NOMO-1 treated with DMSO at 0.1 percent for 48 hours (cell line): Measurements from ENCODE around the gene PHLDB1.

Source experiments
- DNase-seq: peaks from one replicate; lab custom pipeline; 2025; ENCODE audit not compliant: unreplicated experiment; lab: John Stamatoyannopoulos, UW

PHLDB1 gene

DNA sequence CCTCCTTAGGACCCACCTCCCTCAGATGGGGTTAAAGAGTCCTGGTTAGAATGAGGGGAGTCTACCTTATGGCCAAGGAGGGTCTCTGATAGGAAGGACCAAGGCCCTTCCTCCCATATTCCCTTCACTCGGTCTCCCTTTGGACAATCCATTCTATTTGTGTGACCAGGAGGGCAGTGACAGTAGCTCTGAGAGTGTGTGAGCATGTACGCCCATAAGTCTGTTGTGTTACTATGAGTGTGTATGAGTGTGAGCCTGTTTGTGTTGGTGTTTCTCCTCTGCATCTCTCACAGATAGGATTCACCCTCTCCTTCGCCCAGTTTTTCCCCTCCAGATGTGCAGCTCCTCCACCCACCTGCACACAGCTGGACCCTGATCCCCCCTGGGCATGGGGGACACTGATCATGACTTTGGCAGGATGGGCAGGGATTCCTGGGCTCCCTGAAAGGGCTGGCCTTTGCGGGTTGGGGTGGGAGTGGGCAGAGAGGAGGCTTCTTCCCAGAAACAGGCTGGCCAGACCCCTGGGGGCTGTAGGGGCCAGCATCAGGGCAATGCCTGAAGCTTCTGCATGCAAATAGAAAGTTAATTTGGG is 14.5 kb downstream of the PHLDB1 start:
- no peak for DNase-seq

DNA sequence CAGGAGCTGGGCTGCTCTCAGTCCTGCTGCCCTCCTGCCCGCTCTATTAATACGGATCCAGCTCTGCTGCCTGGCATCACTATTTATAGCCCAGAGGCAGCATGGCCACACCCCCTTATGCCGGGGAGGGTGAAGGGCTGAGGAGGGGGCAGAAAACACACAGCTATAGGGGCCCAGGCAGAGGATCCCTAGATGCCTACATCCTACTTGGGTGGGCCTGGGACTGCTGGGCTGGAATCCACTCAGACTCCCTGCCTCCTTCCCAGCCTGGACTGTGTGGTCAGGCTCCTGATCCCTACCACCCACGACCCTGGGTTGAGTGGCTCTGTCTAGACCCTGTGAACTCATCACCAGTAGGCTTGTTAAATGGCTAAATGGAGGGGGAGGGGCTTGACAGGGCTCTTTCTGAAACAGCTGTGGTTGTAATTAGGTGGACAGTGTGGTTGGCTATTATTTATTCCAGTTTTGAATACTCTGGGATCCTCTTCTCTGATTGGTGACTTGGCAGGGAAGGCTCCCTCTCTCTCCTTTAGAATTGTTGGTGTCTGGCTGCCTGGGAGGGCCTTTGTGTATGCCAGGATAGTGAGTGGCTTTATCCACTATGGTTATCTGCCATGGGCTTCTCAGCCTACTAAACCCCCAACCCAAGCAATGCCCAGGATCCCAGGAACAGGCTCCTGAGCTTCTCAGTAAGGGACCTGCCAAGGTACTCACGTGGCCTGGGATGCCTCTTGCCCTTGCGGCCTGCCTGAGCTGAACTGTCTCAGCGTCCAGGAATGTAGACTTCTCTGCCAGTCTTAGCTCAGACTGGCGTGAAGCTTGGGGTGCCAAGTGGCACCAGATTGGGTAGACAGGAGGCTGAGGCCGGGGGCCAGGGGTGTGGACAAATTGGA is 15.2 kb downstream of the PHLDB1 start:
- DNase-seq = no peak

DNA sequence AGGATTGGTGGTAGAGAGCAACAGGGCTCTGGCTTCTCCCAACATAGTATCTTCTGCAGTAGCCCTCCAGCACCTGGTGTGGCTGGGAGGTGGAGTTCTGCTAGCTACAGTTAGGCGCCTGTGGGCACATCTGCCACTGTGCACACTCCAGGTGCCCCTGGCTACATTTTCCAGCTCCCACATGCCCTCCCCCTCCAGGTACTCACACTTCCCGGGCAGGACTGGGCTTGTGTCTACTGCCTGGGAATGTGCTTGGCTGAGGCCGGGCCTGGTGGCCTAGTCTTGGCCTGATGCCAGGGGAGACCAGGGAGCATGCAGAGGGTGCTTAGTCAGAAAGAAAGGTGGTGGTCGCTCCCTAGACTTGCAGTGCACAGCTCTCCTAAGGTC is 15.8 kb downstream of the PHLDB1 start:
- no peak for DNase-seq

DNA sequence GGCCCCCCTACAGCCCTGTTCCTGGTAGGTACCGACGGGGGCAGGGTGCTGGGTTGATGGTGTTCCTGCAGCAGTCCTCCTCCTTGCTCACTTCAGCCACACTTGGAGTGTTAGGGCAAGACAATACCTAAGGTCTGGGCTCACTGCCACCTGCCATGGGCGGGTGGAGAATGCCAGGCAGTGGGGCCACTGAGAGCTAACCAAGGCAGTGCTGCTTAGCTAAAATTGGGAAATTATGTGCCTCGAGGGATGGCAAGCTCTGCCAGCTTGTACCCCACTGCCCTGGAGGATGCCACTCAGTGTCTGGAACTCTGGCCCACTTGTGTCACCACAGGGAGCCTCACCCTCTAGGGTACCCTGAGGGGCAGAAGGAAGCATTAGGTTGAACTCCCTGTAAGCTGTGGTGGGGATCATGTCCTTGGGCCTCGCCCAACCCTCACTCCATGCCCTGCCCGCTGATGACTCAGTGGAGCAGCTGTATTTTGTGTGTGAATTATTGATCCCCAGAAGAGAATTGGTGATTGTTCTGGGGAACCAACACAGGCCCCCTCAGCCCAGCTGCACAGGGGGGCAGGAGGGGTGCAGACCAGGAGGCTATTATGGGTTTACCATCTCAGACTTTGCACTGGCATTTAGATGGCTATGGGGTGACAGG is 17.7 kb downstream of the PHLDB1 start:
- DNase-seq = no peak

DNA sequence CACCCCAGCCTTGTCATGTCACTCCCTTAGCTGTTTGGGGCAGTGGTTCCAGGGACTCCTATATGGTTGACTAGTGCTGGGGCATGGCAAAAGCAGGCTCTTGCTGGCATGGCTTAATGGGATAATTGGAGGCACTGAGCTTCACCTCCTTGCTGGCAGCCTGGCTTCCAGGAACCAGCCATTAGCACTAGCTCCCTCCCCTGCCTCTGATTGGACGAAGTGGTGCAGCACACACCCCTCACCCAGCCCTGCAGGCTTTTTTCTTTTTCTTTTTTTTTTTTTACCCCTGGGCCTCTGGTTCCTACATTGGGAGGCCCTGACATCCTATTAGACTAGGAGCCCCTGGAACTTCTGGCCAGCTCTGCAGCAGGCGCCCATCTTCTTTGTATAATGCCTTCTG is 18.6 kb downstream of the PHLDB1 start:
- no peak for DNase-seq

DNA sequence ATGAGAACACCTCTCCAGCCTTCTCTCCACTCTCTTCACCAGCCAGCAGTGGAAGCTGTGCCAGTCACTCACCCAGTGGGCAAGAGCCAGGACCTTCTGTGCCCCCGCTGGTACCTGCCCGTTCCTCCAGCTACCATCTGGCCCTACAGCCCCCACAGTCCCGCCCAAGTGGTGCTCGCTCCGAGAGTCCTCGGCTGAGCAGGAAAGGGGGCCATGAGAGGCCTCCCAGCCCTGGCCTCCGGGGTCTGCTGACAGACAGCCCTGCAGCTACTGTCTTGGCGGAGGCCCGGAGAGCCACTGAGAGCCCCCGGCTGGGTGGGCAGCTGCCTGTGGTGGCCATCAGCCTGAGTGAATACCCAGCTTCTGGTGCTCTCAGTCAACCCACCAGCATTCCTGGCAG is 20.2 kb downstream of the PHLDB1 start:
- no peak for DNase-seq

DNA sequence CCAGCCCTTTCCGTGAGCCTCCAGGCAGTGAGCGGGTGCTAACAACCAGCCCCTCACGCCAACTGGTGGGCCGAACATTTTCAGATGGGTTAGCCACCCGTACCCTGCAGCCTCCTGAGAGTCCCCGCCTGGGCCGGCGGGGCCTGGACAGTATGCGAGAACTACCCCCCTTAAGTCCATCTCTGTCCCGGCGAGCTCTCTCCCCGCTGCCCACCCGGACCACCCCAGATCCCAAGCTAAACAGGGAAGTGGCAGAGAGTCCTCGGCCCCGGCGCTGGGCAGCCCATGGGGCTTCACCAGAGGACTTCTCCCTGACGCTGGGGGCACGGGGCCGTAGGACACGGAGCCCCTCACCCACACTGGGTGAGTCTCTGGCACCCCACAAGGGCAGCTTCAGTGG is 20.6 kb downstream of the PHLDB1 start:
- no peak for DNase-seq

DNA sequence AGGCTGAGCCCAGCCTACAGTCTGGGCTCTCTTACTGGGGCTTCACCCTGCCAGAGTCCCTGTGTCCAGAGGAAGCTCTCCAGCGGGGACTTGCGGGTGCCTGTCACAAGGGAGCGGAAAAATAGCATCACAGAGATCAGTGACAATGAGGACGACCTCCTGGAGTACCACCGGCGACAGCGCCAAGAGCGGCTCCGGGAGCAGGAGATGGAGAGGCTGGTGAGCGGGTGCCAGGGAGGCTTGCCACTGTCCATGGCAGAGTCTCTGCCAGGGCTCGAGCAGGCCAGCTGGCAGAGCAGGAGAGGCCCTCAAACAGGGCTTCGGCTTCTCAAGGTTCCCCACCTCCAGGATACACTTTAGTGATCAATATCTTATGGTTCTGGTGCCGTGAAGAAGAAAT is 21.0 kb downstream of the PHLDB1 start:
- no peak for DNase-seq

DNA sequence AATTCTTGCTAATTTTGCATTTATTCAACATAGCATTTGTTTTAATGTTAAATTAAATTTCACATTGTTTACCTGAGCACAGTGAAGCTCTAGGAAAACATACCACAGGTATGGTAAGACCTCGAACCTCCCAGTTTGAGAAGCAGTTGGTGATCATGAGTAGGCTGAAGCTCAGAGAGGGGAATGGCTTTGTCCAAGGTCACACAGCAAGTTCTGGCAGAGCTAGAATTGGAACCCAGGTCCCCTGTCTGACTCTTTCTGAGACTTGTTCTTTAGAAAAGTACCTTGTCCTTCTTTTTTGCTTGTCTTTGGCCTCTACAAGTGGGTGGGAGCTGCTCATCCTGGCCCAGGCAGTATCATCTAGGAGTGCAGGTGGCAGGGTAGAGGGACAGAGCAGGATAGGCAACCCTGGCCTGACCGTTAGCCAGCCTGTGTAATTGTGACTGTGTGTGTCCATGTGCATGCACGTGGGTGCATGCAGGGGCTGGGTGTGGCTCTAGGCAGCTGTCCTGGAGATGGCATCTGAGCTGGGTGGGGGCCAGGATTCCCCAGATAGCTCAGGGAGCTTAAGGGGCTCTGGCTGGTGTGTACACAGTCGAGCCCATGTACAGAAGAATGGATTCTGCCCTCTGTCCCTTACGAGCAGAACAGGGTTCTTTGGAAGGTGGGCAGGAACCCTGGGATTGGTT is 21.6 kb downstream of the PHLDB1 start:
- DNase-seq = no peak

DNA sequence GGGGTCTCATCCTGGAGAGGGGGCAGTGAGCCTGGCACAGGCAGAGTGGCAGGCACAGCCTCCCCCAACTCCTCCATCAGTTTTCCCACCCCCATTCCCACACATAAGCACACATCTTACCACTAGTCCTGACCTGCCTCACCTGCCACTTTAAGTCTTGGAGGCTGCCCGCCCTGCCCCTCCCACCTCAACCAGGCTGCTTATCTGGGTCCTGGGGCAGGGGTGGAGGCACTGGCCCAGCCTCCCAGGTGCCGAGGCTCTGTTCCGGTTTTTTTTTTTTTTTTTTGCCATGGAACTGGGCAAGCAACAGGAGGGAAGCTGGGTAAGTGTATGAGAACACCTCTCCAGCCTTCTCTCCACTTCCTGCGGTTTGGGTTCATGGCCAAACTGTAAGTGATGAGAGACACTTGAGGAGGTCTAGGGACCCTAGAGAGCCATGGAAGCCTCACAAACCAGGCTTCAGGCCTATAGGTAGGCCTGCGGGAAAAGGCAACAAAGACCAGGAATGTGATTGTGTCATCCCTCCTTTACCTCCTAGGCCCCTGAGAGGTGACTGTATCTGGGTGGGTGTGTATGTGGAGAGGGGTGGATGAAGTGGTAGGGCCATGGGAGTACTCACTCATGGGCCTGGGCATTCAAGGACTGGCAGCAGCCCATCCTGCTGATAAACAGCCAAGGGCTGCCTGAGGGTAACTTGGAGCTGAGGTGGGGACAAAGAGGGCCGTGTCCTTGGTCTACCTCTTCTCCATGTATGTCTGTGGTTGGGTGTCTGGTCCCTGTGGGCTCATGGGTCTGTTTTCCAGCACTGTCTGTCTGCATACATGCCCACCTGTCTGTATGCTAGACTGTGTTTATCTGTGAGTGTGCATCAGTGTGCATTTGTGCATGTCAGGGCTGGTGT is 22.6 kb downstream of the PHLDB1 start:
- DNase-seq = no peak

DNA sequence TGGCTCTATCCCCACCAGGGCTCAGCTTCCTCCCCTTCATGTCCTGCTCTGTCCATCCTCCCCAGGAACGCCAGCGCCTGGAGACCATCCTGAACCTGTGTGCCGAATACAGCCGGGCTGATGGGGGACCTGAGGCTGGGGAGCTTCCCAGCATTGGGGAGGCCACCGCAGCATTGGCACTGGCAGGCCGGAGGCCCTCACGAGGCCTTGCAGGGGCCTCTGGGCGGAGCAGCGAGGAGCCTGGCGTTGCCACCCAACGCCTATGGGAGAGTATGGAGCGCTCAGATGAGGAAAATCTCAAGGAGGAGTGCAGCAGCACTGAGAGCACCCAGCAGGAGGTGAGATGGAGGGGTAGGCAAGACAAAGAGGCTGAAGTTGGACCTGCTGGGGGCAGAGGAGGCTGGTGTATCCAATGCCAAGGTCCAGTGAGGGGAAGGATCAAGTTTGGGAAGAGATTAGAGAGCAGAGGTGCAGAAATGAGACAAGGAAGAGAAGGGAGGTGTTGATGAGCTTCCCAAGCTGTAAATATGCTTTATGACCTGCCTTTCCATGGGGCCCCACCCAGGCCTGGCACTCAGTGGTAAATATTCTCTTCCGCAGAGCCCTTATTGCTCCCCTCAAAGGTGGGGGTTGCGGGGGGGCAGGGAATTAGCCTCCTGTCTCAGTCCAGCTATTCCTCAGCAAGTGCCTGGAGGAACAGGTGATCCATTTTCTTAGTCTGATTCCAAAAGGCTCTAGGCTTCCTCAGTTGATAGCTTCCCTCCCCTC is 23.9 kb downstream of the PHLDB1 start:
- DNase-seq = no peak

DNA sequence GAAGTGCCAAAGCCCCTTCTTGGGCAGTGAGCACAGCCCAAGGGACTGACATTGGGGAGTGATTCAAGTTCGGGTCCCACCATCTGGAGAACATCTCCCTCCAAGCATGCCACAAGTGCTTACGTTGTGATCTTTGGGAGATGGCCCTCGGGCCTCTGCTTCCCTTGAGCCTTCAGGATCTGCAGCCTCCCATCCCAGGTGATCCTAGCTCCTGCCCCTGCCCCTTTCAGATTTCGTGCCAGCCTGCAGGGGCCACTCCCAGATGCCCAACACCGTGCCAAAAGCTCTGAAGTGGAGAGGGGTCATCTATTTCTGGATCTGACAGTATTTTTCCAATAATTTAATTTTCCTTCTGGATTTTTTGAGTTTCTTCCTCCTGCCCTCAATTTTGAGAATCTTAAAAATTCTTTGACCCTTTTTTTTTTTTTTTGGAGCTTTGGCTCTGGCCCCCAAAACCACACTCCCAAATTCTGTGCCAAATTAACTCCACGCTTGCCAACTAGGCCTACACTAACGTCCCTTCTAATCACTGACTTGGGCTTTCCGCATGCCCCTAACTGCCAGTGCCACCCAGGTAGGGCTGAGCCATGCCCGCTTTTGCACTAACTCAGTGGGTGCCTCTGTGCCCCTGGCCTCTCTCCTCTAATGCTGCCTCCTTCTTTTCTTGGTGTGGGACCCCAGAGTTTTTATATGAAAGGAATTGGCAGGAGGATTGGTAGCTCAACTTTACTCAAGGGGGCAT is 25.3 kb downstream of the PHLDB1 start:
- no peak for DNase-seq

DNA sequence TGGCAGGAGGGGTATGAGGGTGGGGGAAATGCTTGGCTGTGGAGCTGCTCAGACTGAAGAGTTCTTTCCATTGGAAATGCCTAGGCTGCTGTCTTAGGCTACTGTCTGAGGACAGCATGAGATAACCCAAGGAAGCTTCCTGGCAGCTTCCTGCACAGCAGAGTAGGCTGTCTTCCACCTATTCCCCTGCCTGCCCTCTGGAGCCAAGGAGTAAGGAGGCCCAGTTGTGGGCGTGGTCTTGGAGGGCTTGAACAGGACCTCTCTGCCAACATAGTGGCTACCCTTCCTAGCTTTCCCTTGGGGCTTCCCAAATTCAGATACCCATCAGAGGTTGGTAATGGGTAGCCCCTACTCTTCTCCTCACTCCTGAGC is 25.9 kb downstream of the PHLDB1 start:
- no peak for DNase-seq

DNA sequence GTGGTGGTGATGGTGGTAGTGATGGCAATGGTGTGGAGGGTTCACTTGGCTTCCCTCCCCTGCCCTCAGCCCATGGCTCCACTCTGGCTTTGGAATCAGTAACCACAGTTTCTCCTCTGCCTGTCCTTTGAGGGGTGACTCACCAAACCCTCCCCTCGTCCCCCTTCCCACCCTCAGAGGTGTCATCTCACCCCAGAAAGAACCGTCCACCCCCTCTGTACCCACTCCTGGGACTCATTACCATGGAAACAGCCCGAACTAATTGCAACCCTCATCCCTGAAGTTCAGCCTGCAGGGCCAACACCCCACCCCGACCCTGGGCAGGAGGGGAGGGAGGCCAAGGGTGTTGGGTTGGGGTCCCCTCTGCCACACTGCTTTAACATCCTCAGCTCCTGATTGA is 26.6 kb downstream of the PHLDB1 start:
- no peak for DNase-seq

DNA sequence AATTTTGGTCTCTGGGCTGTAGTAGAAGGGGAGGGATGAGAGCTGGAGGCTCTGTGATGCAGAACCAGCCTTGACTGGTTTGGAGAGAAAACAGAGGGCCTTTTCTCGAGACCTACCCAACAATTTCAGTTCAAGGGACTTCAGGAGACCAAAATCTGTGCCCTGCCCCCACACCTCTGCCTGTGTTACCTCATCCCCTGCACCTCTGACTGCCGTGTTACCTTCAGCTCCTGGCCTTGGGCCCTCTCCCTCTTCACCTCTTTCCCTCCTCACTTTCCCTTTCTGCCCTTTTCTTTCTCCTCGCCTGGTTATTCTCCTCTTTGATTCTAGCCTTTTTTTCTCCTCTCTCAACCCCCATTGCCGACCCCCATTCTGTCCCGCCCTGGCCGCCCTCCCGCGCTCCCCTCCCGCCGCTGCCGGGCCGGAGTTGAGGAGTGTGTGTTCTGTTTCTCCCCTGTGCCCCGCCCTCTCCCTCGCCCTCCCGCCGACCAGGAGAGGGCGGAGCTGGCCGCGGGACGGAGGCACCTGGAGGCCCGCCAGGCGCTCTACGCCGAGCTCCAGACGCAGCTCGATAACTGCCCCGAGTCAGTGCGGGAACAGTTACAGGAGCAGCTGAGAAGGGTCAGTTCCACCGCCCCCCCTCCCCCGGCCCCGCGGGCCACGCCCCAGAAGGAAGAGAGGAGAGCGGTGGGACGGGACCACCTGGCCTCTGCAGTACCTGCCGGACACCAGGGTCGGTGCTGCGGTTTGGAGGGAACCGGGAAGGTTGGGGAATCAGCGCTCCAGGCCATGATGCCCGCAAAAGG is 27.2 kb downstream of the PHLDB1 start:
- no peak for DNase-seq

DNA sequence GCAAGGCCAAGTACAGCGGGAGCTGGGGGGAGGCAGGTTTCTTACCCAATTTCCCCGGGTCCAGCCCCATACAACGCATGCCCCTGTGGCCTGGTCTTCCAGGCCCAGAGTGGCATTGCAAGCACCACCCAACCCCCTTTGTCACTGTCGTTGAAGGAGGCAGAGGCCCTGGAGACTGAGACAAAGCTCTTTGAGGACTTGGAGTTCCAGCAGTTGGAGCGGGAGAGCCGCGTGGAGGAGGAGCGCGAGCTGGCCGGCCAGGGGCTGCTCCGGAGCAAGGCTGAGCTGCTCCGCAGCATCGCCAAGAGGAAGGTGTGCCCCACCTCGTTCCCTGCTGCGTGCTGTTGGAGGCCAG is 27.8 kb downstream of the PHLDB1 start:
- DNase-seq = no peak

DNA sequence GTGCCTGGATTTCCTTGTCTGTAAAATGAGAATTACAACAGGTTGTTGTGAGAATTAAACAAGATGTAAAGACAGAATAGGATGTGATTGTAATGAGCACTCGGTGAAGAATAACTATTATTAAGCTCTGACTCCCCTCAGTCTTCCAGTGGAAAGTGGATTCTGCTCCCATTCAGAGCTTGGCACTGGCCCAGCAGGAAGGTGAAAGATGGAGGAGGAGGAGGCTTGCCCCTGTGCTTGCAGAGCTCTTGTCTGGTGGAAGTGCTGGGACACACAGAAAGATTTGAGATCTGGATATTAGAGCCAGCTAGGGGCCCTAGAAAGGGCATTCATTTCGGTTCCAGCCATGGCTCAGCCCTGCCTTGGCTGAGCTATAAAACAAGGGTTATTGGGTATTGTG is 28.2 kb downstream of the PHLDB1 start:
- DNase-seq = no peak

DNA sequence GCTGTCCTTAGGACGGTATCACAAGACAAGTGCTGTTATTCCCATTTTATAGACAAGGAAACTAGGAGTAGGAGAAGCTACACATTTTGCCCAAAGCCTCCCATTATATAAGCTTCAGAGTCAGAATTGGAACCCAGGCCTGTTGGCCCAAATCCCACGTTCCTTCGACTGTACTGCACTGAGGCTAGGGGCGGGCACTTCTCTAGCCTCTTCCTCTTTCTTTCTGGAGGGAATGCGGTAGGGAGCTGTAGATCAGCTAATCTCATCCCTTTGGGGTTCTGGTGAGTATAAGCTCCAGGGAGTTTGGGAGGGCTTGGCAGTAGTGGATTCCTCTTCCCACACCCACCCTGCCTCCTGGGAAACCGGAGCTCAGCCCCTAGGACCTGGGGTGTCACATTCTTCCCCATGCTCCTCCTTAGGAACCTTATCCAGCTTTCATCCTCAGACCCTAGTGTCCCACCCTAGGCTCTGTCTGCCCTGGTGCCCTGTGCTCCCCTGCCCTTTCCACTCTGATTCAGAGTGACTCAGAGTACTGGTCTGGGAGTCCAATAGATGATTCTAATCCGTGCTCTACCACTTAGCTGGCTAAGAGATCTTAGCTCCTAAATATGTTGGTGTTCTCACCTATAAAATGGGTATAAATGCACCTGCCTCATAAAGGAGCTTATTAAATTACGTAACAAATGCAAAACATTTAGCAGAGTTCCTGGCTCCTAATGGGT is 29.3 kb downstream of the PHLDB1 start:
- DNase-seq = no peak
